ENCODE results near the gene BCL11A.

The BCL11A gene

GRCh38 chr2:60475123-60475830 lies 78.2 kb downstream of the BCL11A start:
- DNase-seq (ENCODE audit: extremely low read depth, low read depth): no peak
- no peak for TF ChIP-seq CTCF (IDR thresholded peaks at IDR 0.05; ENCODE audit: low read depth, low read length, missing control alignments)
- H3K4me3 ChIP-seq (replicated peaks; ENCODE audit: low read depth, low read length): no peak overlapping the region

GRCh38 chr2:60474301-60474700 lies 79.2 kb downstream of the BCL11A start:
- no peak overlapping the region for H3K4me3 ChIP-seq (replicated peaks; ENCODE audit: low read depth, low read length)
- no peak for DNase-seq (ENCODE audit: extremely low read depth, low read depth)
- TF ChIP-seq CTCF (IDR thresholded peaks at IDR 0.05; ENCODE audit: low read depth, low read length, missing control alignments): no peak

- H3K4me3 ChIP-seq (replicated peaks; ENCODE audit: low read depth, low read length): no peak overlapping the region
- no peak for TF ChIP-seq CTCF (IDR thresholded peaks at IDR 0.05; ENCODE audit: low read depth, low read length, missing control alignments)
- no peak for DNase-seq (ENCODE audit: extremely low read depth, low read depth)
Observed at GRCh38 chr2:60473546-60473945, 79.9 kb downstream of the BCL11A start.

GRCh38 chr2:60472663-60473289 lies 80.7 kb downstream of the BCL11A start:
- no peak overlapping the region for H3K4me3 ChIP-seq (replicated peaks; ENCODE audit: low read depth, low read length)
- DNase-seq (ENCODE audit: extremely low read depth, low read depth): no peak
- no peak for TF ChIP-seq CTCF (IDR thresholded peaks at IDR 0.05; ENCODE audit: low read depth, low read length, missing control alignments)

- no peak for DNase-seq (ENCODE audit: extremely low read depth, low read depth)
- H3K4me3 ChIP-seq (replicated peaks; ENCODE audit: low read depth, low read length): no peak overlapping the region
- no peak for TF ChIP-seq CTCF (IDR thresholded peaks at IDR 0.05; ENCODE audit: low read depth, low read length, missing control alignments)
Observed at GRCh38 chr2:60472041-60472440, 81.4 kb downstream of the BCL11A start.

GRCh38 chr2:60470340-60470739 lies 83.1 kb downstream of the BCL11A start:
- no peak overlapping the region for H3K4me3 ChIP-seq (replicated peaks; ENCODE audit: low read depth, low read length)
- DNase-seq (ENCODE audit: extremely low read depth, low read depth): no peak

More at GRCh38 chr2:60470340-60470739, 83.1 kb downstream of the BCL11A start:
- TF ChIP-seq CTCF (IDR thresholded peaks at IDR 0.05; ENCODE audit: low read depth, low read length, missing control alignments): no peak
